ENCODE data around the gene ELL. TPM values are rescaled to one million over a fixed set of nuclear protein-coding genes. Genes with fewer than 3 reads are reported as not detected.

ELL gene
- total and polyA plus RNA-seq, 9 of the 15 experiments (the other 6 are each of a cell fraction or from before 2014, with no cell fraction given) = 0.24 to 22.5 (median 4.1) TPM

DNA sequence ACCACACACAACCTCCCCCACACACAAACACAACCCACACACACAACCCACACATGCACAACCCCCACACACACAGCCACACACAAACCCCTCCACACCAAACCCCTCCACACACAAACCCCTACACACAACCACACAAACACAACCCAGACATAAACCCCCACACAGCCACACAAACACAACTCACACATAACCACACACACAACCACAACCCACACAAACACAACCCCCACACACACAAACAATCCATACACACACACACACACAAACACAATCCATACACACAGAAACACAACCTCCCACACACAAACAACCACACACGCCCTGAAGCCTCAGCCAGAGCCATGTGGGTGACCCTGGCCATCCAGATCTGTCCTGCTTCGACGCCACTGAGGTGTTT is 53.9 kb downstream of the ELL start (continued):
- TF ChIP-seq, protein P1, sequence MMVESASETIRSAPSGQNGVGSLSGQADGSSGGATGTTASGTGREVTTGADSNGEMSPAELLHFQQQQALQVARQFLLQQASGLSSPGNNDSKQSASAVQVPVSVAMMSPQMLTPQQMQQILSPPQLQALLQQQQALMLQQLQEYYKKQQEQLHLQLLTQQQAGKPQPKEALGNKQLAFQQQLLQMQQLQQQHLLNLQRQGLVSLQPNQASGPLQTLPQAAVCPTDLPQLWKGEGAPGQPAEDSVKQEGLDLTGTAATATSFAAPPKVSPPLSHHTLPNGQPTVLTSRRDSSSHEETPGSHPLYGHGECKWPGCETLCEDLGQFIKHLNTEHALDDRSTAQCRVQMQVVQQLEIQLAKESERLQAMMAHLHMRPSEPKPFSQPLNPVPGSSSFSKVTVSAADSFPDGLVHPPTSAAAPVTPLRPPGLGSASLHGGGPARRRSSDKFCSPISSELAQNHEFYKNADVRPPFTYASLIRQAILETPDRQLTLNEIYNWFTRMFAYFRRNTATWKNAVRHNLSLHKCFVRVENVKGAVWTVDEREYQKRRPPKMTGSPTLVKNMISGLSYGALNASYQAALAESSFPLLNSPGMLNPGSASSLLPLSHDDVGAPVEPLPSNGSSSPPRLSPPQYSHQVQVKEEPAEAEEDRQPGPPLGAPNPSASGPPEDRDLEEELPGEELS (CRISPR knock-in tag; IDR thresholded peaks at IDR 0.05; ENCODE audit: borderline replicate concordance) = no peak
- TF ChIP-seq SMARCC2 (IDR thresholded peaks at IDR 0.05; ENCODE audit: low read depth) = no peak
- TF ChIP-seq ZSCAN29 (IDR thresholded peaks at IDR 0.05) = no peak
- TF ChIP-seq, protein P2, sequence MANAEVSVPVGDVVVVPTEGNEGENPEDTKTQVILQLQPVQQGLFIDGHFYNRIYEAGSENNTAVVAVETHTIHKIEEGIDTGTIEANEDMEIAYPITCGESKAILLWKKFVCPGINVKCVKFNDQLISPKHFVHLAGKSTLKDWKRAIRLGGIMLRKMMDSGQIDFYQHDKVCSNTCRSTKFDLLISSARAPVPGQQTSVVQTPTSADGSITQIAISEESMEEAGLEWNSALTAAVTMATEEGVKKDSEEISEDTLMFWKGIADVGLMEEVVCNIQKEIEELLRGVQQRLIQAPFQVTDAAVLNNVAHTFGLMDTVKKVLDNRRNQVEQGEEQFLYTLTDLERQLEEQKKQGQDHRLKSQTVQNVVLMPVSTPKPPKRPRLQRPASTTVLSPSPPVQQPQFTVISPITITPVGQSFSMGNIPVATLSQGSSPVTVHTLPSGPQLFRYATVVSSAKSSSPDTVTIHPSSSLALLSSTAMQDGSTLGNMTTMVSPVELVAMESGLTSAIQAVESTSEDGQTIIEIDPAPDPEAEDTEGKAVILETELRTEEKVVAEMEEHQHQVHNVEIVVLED (CRISPR knock-in tag; IDR thresholded peaks at IDR 0.05) = no peak
- no peak for TF ChIP-seq CC2D1A (IDR thresholded peaks at IDR 0.05)
- TF ChIP-seq HDAC1 (IDR thresholded peaks at IDR 0.05) = peak in 1 of 2 experiments; percentile 48; a peak in 1 of 4 replicates
- no peak for TF ChIP-seq ZNF583 (CRISPR knock-in tag; IDR thresholded peaks at IDR 0.05)
- TF ChIP-seq, protein P3, sequence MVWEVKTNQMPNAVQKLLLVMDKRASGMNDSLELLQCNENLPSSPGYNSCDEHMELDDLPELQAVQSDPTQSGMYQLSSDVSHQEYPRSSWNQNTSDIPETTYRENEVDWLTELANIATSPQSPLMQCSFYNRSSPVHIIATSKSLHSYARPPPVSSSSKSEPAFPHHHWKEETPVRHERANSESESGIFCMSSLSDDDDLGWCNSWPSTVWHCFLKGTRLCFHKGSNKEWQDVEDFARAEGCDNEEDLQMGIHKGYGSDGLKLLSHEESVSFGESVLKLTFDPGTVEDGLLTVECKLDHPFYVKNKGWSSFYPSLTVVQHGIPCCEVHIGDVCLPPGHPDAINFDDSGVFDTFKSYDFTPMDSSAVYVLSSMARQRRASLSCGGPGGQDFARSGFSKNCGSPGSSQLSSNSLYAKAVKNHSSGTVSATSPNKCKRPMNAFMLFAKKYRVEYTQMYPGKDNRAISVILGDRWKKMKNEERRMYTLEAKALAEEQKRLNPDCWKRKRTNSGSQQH (CRISPR knock-in tag; IDR thresholded peaks at IDR 0.05) = peak; percentile 30; the same call in 1 of the 2 replicates
- no peak for TF ChIP-seq RBM25 (IDR thresholded peaks at IDR 0.05; ENCODE audit: low read depth, low read length, severe bottlenecking)
- TF ChIP-seq FOSL1 (tag; conservative IDR thresholded peaks at IDR 0.05) = no peak
- peak in 1 of 2 experiments; percentile 32; a peak in 1 of 4 replicates for TF ChIP-seq ARNT (IDR thresholded peaks at IDR 0.05)
- TF ChIP-seq POLR2A (conservative IDR thresholded peaks at IDR 0.05) = 0 out of 2 replicates have a peak, but pooled peaks have one; percentile 31
- no peak for TF ChIP-seq GABPB2 (CRISPR knock-in tag; conservative IDR thresholded peaks at IDR 0.05)
- TF ChIP-seq MIER1 (IDR thresholded peaks at IDR 0.05; ENCODE audit: low read depth) = no peak
- no peak for TF ChIP-seq ZNF263 (CRISPR knock-in tag; IDR thresholded peaks at IDR 0.05; ENCODE audit: borderline replicate concordance)
- TF ChIP-seq PHF20 (IDR thresholded peaks at IDR 0.05; ENCODE audit: partially characterized antibody) = peak; percentile 56
- TF ChIP-seq, protein P4, sequence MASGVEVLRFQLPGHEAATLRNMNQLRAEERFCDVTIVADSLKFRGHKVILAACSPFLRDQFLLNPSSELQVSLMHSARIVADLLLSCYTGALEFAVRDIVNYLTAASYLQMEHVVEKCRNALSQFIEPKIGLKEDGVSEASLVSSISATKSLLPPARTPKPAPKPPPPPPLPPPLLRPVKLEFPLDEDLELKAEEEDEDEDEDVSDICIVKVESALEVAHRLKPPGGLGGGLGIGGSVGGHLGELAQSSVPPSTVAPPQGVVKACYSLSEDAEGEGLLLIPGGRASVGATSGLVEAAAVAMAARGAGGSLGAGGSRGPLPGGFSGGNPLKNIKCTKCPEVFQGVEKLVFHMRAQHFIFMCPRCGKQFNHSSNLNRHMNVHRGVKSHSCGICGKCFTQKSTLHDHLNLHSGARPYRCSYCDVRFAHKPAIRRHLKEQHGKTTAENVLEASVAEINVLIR (CRISPR knock-in tag; IDR thresholded peaks at IDR 0.05) = no peak
- no peak for TF ChIP-seq RAD51 (IDR thresholded peaks at IDR 0.05; ENCODE audit: borderline replicate concordance, low read depth)
- TF ChIP-seq NCOA4 (IDR thresholded peaks at IDR 0.05; ENCODE audit: partially characterized antibody) = no peak
- TF ChIP-seq FOXM1 (IDR thresholded peaks at IDR 0.05; ENCODE audit: low read depth) = no peak
- TF ChIP-seq FOXM1 (CRISPR knock-in tag; IDR thresholded peaks at IDR 0.05; ENCODE audit: low read depth) = no peak
- TF ChIP-seq, protein P5, sequence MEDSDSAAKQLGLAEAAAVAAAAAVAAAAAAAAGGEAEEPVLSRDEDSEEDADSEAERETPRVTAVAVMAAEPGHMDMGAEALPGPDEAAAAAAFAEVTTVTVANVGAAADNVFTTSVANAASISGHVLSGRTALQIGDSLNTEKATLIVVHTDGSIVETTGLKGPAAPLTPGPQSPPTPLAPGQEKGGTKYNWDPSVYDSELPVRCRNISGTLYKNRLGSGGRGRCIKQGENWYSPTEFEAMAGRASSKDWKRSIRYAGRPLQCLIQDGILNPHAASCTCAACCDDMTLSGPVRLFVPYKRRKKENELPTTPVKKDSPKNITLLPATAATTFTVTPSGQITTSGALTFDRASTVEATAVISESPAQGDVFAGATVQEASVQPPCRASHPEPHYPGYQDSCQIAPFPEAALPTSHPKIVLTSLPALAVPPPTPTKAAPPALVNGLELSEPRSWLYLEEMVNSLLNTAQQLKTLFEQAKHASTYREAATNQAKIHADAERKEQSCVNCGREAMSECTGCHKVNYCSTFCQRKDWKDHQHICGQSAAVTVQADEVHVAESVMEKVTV (CRISPR knock-in tag; IDR thresholded peaks at IDR 0.05) = no peak
- no peak for TF ChIP-seq GATA2 (CRISPR knock-in tag; IDR thresholded peaks at IDR 0.05)
- no peak for TF ChIP-seq ZC3H11A (IDR thresholded peaks at IDR 0.05; ENCODE audit: low read depth, low read length)
